ENCODE measurements around the gene MT1M.
"Not testable (repeated sequence)": the region's sequence is repeated elsewhere in the genome, so short reads cannot be mapped to it uniquely, and the experiment has no call there.

The MT1M gene

GRCh38 chr16:56645838-56646237 lies 13.4 kb downstream of the MT1M start:
- no peak for DNase-seq (ENCODE audit: low read depth in 1 of 2, low spot score in 1 of 2)

- DNase-seq (ENCODE audit: low read depth in 1 of 2, low spot score in 1 of 2) = no peak
These were observed 15.4 kb downstream of the MT1M start for GRCh38 chr16:56647641-56648431.

DNA sequence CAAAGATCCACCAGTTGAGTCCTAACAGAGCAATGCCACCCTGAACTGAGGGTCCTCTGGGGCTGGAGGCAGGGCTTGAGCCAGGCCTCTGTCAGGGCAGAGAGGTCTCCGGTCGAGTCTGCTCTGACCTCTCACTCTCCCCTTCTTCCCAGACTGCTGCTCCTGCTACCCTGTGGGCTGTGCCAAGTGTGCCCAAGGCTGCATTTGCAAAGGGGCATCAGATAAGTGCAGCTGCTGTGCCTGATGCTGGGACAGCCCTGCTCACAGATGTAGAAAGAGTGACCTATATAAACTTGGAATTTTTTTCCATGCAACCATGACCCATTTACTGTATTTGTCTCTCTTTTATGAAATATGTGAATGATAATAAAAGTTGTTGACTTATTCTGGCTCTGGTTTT lies 16.8 kb downstream of the MT1M start:
- DNase-seq (ENCODE audit: low read depth in 1 of 2, low spot score in 1 of 2) = no peak

GRCh38 chr16:56649820-56650219 lies 17.4 kb downstream of the MT1M start:
- no peak for DNase-seq (ENCODE audit: low read depth in 1 of 2, low spot score in 1 of 2)

DNA sequence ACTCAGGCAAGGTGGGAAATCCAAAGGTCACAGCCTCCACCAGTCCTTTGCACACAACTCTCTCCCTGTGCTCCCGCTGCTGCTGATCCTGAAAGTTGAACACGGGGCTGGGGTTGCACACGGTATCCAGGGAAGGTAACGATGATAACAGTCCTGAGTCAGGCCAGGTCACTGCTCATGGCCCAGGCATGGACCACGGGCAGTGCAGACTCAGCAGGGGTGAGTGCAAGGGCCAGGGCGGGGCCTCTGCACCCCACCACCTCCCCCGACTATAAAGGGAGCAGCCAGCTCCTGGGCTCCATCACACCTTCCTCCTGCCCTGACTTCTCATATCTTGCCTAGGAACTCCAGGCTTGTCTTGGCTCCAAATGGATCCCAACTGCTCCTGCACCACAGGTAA lies 19.1 kb downstream of the MT1M start, which contains the start of gene MT1B:
MT1B (plus strand) TSS at position 301 of the 400 bp plus-strand sequence; CDS start at position 369, 68 bp downstream.
- DNase-seq (ENCODE audit: low read depth in 1 of 2, low spot score in 1 of 2) = no peak

GRCh38 chr16:56652600-56652999 lies 20.1 kb downstream of the MT1M start:
- no peak for DNase-seq (ENCODE audit: low read depth in 1 of 2, low spot score in 1 of 2)

GRCh38 chr16:56653218-56653617 lies 20.8 kb downstream of the MT1M start:
- no peak for DNase-seq (ENCODE audit: low read depth in 1 of 2, low spot score in 1 of 2)

GRCh38 chr16:56657555-56658326 lies 25.3 kb downstream of the MT1M start, which contains the start of gene MT1F:
Gene MT1F (plus strand): TSS chr16:56657959. CDS start chr16:56658059, 100 bp downstream.
- DNase-seq (ENCODE audit: low read depth in 1 of 2, low spot score in 1 of 2) = peak; percentile 48 to 49

- no peak for DNase-seq (ENCODE audit: low read depth in 1 of 2, low spot score in 1 of 2)
These were observed 25.9 kb downstream of the MT1M start for GRCh38 chr16:56658327-56658875.

GRCh38 chr16:56662357-56663354 lies 30.2 kb downstream of the MT1M start:
- DNase-seq (ENCODE audit: low read depth in 1 of 2, low spot score in 1 of 2) = peak in 1 of 2 donors; percentile 13

DNA sequence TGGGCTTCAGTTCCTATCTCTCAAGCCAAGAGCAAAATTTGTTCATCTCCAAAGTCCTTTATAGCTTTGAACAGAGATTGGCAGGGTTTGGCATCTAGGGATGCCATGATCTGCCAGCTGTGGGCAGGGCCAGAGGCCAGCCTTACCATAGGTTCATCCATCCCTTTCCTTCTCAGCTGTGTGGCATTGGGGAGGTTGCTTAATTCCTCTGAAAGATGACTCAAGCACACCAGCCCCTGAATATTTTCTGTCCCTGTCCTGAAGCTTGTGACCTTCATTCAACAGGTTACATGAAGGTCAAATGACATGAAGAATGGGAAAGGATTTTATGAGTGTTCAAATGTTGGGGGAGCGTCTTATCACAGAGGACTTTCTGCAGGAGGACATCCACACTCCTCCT lies 32.0 kb downstream of the MT1M start:
- no peak for DNase-seq (ENCODE audit: low read depth in 1 of 2, low spot score in 1 of 2)

DNA sequence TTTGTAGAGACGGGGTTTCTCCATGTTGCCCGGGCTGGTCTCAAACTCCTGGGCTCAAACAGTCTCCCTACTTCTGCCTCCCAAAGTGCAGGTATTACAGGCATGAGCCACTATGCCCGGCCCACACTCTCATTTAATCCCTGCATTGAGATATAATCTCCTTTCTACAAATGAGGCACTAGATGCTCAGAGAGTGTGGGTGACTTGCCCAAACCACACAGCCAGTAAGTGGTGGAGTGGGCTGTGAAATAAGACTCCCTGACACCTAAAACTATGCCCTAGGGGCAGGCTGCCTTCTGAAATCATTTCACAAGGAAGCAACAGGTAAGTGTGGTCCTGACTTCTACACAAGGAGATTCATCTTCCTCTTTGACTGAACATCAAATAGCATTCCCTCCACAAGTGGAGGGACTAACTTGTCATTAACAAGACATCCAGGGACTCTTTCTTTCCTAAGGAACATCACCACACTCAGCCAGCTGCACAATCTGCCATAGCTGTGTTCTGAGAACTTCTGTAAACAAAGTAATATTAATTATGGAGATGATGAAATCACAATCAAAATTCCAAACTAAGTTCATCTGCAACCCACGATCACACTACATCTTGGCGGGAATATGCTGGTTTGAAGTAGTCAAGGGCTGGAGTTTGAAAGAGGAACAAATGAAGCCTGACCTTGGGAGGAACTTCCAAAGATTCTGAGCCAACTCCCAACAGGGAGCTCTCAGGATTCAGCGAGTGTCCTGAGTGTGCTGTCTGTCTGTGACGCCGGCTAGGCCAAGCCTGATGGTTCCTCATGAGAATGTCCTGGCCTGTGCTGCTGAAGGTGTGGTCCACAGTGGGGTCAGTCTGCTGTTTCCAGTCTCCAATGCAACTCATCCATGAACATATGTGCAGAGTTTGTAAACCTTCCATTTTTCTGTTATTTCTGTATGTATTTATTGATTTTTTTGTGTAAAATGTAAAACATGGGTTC lies 33.1 kb downstream of the MT1M start:
- DNase-seq (ENCODE audit: low read depth in 1 of 2, low spot score in 1 of 2) = not testable (repeated sequence)

GRCh38 chr16:56667581-56668571 lies 35.4 kb downstream of the MT1M start, which contains the start of gene MT1G:
Gene MT1G (minus strand): TSS chr16:56668065. CDS start chr16:56667993, 72 bp downstream.
- peak in 1 of 2 donors; percentile 9 for DNase-seq (ENCODE audit: low read depth in 1 of 2, low spot score in 1 of 2)

DNA sequence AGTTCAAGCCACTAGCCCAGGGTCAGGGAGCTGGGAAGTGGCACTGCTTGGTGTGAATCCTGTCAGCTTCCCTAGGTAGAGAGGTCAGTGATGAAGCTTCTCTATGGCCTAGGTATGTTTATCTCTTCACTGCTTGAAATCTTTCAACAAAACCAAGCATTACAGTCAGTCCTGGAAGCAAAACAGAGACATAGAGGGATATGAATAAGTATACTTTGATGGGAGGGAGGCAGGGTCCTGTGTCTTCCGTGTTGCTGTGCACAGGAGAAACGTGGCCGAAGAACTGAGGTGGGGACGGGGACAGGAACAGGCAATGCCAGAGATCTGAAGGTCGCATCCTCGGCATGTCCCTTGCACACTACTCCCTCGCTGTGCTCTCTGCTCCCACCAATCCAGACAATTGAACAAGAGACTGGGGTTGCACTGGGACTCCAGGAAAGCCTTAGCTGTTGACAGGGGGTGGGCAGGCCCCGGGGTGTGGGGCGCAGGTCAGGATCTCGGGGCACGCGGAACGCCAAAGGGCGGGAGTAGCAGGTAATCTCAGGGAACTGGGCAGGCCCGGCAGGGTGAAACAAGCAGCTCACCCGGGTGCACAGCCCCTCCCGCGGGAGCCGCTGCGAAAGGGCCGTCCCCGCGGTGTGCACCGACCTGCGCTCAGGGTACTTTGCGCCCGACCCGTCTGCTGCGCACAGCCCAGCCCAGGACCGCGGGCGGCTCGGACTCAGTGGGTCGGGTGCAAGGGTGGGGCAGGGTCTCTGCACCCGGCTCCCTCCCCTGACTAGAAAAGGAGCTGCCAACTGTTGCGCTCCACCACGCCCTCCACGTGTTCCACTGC lies 36.8 kb downstream of the MT1M start, which contains the start of gene MT1H:
MT1H (plus strand) TSS at position 810 of the 835 bp plus-strand sequence. CDS start 71 bp downstream, outside the sequence.
- DNase-seq (ENCODE audit: low read depth in 1 of 2, low spot score in 1 of 2) = no peak

DNA sequence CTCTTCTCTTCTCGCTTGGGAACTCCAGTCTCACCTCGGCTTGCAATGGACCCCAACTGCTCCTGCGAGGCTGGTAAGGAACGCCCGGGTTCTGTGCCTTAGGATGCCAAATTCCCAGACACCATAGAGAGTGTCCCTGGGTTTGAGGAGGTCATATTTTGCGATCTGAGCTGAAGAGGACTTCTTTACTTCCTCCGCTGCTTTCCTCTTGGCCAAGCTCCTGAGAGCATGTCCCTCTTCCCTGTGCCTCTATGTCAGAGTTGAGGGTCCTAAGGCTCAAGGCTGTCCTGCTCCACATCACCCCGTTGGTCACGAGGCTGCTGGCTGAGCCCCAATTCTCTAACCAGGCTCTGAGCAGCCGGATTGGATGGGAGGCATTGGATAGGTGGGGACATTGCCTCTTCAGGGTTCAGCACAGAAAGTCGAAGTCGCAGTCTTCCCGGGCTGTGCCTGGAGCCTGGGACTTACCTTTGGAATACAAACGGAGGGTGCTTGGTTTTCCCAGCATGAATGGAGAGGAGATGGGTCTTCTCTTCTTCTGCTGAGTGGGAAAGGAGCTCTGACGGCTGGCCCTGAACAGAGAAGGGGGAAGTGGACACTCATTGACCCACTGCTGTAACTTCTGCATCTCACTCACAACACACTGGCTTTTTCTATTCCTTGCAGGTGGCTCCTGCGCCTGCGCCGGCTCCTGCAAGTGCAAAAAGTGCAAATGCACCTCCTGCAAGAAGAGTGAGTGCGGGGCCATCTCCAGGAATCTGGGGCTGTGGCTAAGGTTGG lies 37.6 kb downstream of the MT1M start:
- DNase-seq (ENCODE audit: low read depth in 1 of 2, low spot score in 1 of 2) = no peak

- no peak for DNase-seq (ENCODE audit: low read depth in 1 of 2, low spot score in 1 of 2)
These were observed 38.1 kb downstream of the MT1M start for GRCh38 chr16:56670620-56670934.

All from activated CD4-positive, alpha-beta T cell treated with anti-CD3 and anti-CD28 coated beads, Interleukin-2, amount 50 U/mL, for 24 hours (primary cell).